Measurements from ENCODE around the gene RFXAP. TPM values are rescaled to one million over a fixed set of nuclear protein-coding genes. Genes with fewer than 3 reads are reported as not detected.
A peak's percentile ranks its signal among the peaks of the same experiment; 100 is the strongest.

Gene RFXAP, protein sequence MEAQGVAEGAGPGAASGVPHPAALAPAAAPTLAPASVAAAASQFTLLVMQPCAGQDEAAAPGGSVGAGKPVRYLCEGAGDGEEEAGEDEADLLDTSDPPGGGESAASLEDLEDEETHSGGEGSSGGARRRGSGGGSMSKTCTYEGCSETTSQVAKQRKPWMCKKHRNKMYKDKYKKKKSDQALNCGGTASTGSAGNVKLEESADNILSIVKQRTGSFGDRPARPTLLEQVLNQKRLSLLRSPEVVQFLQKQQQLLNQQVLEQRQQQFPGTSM
- total RNA-seq, result 5.4 TPM
- long read RNA-seq, transcript RFXAP-201 (3 exons, 2,304 nt), result major isoform, 8 of 12 reads
- long read RNA-seq, partial matches to known transcripts, result 0 of 12 reads
- long read RNA-seq, other reads (novel, unspliced or antisense), result 4 of 12 reads

DNA sequence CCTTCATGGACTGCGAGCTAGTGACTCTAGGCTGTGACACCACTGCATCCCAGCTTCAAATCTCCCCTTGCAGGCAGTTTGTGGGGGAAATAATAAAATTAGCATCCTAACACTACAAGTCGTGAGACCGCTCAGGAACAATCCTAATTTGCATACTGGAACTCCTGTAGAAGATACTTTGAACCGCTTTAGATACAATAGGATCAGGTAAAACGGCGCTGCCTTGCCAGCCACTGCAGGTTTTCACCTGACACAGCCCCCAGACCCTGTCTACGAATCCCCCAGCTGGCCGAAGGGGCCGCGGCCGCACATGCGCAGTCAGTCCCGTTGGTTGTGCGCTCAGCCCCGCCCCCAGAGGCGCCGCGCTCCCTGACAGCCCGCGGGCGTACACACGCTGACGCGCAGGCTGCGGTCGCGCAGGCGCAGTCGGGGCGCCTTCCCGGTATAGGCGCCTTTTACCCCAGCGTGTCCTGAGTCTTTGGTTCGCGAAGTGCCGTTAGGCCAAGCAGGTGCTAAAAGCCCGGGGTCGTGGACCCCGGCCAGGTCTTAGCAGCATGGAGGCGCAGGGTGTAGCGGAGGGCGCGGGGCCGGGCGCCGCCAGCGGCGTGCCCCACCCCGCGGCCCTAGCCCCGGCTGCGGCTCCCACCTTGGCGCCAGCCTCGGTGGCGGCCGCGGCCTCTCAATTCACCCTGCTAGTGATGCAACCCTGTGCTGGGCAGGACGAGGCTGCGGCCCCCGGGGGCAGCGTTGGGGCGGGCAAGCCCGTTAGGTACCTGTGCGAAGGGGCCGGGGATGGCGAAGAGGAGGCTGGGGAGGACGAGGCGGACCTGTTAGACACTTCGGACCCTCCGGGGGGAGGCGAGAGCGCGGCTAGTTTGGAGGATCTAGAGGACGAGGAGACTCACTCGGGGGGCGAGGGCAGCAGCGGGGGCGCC lies at the start of gene RFXAP:
Gene RFXAP (plus strand): TSS at position 419 of the 935 bp plus-strand sequence. CDS start 136 bp downstream, at position 555.
- Histone ChIP-seq H3K4me3 (peak within 1 kb of the TSS; percentile 70), H3K36me3 (no peaks in the 10 kb centered on the region), H3K9me3 (no peaks in the 10 kb centered on the region), H3K27ac (peak within 1 kb of the TSS; percentile 82), H3K4me1 (peaks cover 36% of the 10 kb centered on the region), H3K27me3 (ENCODE audit: low read depth) (no peaks in the 10 kb centered on the region)
- intact Hi-C loops (cut with DNase I), result no loop called here
- TF ChIP-seq, protein P1, sequence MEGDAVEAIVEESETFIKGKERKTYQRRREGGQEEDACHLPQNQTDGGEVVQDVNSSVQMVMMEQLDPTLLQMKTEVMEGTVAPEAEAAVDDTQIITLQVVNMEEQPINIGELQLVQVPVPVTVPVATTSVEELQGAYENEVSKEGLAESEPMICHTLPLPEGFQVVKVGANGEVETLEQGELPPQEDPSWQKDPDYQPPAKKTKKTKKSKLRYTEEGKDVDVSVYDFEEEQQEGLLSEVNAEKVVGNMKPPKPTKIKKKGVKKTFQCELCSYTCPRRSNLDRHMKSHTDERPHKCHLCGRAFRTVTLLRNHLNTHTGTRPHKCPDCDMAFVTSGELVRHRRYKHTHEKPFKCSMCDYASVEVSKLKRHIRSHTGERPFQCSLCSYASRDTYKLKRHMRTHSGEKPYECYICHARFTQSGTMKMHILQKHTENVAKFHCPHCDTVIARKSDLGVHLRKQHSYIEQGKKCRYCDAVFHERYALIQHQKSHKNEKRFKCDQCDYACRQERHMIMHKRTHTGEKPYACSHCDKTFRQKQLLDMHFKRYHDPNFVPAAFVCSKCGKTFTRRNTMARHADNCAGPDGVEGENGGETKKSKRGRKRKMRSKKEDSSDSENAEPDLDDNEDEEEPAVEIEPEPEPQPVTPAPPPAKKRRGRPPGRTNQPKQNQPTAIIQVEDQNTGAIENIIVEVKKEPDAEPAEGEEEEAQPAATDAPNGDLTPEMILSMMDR (IDR thresholded peaks at IDR 0.05), result peak; percentile 37
- ATAC-seq, result peak; percentile 99
- peak; percentile 96 for DNase-seq

DNA sequence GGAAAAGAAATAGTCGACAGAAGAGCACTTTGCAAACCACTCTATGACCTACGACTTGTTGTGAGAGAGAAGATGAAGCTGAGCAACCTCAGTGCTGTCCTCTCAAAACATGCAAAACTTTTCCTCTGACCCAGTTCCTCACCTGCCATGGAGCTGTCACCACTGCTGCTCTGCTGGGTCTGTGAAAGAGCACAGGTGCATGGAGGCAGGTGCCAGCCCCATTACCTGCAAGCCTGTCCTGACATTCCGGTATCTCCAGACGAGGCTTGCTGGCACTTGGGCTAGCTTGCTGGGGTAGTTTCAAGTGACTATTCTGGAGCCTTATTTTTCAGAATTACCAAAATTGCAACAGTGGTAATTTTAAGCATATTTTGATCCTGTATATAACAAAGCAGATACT lies 49.5 kb upstream of the RFXAP start:
- Histone ChIP-seq H3K27me3 (ENCODE audit: low read depth) (no peaks in the 10 kb centered on the region), H3K36me3 (no peaks in the 10 kb centered on the region), H3K4me1 (no peaks in the 10 kb centered on the region), H3K27ac (no peak overlapping the region), H3K9me3 (peaks cover 7% of the 10 kb centered on the region), H3K4me3 (no peak overlapping the region)
- ATAC-seq, result no peak
- no peak for DNase-seq
- TF ChIP-seq, protein P1 (IDR thresholded peaks at IDR 0.05), result no peak
- intact Hi-C loops (cut with DNase I), result no loop called here

DNA sequence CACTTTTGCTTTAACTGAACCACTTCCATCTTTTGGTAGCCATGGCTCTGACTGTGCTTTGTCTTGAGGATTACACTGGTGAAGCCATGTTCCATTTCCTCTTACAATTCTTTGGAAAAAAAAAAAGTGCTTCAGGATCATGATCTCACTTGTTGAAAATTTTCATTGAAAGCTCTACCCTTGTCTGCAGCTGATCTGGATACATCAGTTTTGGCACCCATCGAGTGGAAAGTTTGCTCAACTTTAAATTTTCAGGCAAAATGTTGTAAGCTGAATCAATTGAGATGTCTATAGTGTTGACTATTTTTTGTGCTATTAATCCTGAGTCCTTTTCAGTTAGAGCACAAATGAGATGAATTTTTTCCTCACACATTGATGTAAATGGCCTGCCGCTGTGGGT lies 48.3 kb upstream of the RFXAP start:
- Histone ChIP-seq H3K4me1 (no peaks in the 10 kb centered on the region), H3K27ac (no peak overlapping the region), H3K9me3 (peaks cover 7% of the 10 kb centered on the region), H3K4me3 (no peak overlapping the region), H3K36me3 (no peaks in the 10 kb centered on the region), H3K27me3 (ENCODE audit: low read depth) (no peaks in the 10 kb centered on the region)
- TF ChIP-seq, protein P1 (IDR thresholded peaks at IDR 0.05), result no peak
- ATAC-seq (no peak), DNase-seq (no peak)
- intact Hi-C loops (cut with DNase I), result no loop called here

DNA sequence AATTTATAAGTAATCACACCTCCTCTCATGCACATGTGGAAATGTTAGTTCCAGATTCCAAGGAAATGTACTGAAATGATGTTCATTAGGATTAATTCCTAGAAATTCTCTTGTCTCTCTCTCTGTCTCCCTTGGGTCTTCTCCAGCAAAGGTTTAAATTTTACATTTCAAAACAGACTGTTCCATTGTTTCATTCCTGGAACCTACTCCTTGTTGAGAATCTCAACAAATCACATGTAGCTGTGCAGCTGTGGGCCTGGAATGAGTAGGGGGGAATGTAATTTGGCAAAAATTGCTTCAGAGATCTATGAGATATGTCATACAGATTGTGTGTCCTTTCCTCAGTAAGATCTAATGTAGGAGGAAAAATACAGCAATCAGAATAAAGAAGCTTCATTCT lies 46.2 kb upstream of the RFXAP start:
- DNase-seq, result no peak
- H3K27me3 ChIP-seq (ENCODE audit: low read depth), result no peaks in the 10 kb centered on the region
- ATAC-seq, result no peak
- no peaks in the 10 kb centered on the region for H3K36me3 ChIP-seq
- TF ChIP-seq, protein P1 (IDR thresholded peaks at IDR 0.05), result no peak
- H3K27ac ChIP-seq, result no peak overlapping the region
- intact Hi-C loops (cut with DNase I), result no loop called here
- H3K4me1 ChIP-seq, result no peaks in the 10 kb centered on the region
- H3K4me3 ChIP-seq, result no peak overlapping the region
- H3K9me3 ChIP-seq, result no peaks in the 10 kb centered on the region

DNA sequence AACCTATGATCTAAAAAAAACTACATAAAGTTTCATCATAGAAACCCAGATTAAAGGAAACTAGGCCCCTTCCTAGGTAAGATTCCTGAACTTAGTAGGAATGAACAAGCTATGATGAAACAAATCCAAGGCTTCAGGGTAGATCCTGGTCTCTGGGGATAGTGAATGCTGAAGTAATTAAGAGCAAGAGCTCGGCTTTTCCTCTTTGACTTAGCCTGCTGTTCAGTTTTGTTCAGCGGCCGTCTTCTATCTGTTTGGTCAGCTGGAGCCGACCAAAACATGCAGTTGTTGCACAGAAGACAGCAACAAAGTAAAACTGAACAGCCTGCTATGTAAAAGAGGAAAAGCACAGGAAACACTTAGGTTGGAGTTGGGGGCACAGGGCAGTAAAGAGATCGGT lies 44.1 kb upstream of the RFXAP start:
- intact Hi-C loops (cut with DNase I), result no loop called here
- no peak for ATAC-seq

More for the DNA sequence above, 44.1 kb upstream of the RFXAP start:
- Histone ChIP-seq H3K4me3 (no peak overlapping the region), H3K36me3 (no peaks in the 10 kb centered on the region), H3K9me3 (no peaks in the 10 kb centered on the region), H3K27me3 (ENCODE audit: low read depth) (no peaks in the 10 kb centered on the region), H3K4me1 (no peaks in the 10 kb centered on the region), H3K27ac (no peak overlapping the region)
- TF ChIP-seq, protein P1 (IDR thresholded peaks at IDR 0.05), result no peak
- DNase-seq, result no peak

All from lower lobe of right lung (tissue), 2 donors.